IPS-NIHi11 (cell line): ENCODE measurements around the gene NT5DC4.
A peak's percentile ranks its signal among the peaks of the same experiment; 100 is the strongest.

Source experiments
- DNase-seq: peaks from one replicate; pipeline ENCODE4 v3.0.0; 2012; ENCODE audit warnings: mixed read lengths, low spot score

NT5DC4 gene

DNA sequence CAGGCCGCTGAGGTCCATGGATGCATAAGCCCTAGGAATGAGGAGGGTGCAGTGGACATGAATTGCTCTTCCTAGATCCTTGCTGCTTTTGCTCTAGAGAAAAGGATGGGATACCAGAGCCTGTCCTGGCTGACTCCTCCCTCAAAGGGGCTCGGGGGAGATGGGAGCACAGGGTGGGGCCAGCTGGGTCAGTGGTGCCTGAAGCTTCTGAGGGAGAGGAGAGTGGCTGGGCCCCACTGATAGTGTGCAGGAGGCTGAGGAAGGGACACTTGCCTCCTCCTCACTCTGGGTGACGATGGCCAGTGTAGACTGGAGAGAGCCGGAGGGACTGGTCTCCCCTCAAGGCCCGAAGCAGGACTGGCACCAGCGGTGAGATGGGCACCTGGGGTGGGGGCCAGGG, at the start of gene NT5DC4:
Gene NT5DC4, plus strand, starts transcription at position 236 of the 400 bp plus-strand sequence. Its CDS starts 60 bp downstream, at position 296.
- no peak for DNase-seq

- DNase-seq, result no peak
These were observed 49.0 kb upstream of the NT5DC4 start for GRCh38 chr2:112671801-112672200.

GRCh38 chr2:112673008-112673407, 47.8 kb upstream of the NT5DC4 start:
- no peak for DNase-seq

DNA sequence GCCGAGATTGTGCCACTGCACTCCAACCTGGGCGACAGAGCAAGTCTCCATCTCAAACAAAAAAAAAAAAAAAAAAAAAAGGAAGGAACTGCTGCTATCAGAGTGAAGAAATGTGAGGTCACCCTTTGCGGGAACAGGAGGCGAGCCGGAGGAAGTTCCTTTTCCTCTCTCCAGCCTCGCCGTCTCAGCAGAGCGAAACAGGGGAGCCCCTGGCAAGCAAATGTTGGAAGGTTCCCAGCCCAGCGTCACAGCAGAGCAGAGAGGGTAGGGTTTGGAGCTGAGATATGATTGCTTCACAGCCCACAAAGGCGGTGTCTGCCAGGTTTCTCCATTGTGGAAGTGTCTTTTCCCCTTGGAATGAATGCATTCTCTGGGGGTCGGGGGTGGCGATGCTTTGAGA, 46.6 kb upstream of the NT5DC4 start:
- no peak for DNase-seq

DNA sequence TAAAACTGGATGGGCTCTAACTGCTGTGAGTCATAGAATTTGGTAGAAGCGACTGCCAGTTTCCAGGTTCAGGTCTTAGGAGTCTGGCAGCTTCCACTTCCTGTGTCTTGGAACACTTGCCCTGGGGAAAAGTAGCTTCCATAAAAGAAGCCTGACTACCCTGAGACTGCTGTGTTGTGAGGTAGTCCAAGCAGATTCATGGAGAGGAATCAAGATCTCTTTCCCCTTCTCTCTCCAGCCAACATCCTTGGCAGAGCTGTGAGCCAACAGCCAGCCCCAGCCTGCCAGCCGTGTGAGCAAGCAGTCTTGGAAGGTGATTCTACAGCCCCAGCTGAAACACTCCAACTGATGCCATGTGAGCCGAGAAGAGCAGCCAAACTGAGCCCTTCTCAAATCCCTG, 41.3 kb upstream of the NT5DC4 start:
- no peak for DNase-seq

DNA sequence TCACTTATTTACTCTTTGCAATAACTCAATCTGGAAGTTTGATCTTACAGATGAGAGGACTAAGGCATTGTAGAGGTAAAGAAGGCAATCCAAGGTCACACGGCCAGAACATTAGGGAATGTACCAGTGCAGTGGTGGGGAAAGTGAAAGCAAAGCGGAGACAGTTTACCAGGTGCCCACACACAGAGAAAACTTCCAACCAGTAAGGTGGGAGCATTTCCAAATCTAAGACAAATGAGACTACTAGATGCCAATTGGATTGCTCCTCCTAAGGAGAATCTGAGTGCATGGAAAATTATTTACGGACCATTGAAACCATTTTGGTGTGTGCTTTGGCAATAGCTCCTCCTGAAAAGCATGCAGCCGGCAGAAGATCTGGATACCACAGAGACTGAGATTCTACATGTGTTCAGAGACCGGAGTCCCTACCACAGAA, 40.1 kb upstream of the NT5DC4 start:
- no peak for DNase-seq

DNA sequence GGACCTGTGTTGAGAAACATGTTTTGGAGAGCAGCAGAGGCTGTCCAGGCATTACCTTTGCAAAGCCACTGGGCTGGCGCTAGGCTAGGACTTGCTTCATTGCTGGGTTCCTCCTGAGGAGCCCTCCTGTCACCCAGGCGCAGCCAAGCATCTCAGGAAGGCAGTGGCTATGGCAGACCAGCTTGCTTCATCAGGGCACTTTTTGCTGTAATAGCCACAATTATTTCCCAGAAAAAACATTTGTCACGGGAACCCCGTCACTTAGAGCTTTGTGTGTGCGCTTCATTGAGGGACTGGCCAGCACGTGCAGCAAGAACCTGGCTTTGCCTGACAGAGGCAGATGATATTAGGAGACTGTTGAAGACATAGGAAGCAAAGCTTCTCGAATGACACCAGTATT, 38.7 kb upstream of the NT5DC4 start:
- no peak for DNase-seq

GRCh38 chr2:112683550-112684414, 37.0 kb upstream of the NT5DC4 start:
- peak; percentile 33 for DNase-seq

DNA sequence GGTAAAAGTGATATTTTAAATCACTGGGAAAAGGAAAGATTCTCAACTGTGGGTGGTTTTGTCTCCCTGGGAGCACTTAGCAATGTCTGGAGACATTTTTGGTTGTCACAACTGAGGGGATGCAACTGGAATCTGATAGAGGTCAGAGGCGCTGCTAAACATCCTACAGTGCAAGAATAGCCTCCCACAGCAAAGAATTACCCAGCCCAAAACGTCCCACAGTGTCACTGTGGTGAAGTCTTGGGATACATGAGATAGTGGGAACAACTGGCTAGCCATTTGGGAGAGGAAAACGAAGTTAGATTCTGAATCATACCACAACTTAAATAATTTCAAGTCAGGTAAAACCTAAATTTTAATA, 36.4 kb upstream of the NT5DC4 start:
- DNase-seq, result no peak

DNA sequence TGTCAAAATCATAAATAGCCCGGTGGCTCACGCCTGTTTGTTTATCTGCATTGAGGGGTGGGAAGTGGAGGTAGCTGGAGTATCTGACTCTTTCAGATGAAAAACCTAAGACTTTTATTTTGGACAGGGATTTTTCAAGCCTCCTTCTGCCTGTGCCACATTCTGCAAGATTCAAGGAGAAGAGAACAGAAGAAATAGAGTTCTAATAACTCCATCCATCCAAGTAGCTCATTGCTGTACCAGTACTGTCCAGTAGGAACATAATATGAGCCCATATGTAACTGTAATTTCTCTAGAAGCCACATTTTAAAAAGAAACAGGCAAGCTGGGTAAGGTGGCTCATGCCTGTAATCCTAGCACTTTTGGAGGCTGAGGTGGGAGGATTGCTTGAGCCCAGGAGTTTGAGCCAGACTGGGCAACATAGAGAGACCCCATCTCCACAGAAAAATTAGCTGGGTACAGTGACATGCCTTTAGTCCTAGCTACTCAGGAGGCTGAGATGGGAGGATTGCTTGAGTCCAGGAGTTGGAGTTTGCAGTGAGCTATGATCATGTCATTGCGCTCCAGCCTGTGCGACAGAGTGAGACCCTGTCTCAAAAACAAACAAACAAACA, 35.4 kb upstream of the NT5DC4 start:
- DNase-seq, result no peak

GRCh38 chr2:112686348-112687217, 34.2 kb upstream of the NT5DC4 start:
- DNase-seq, result no peak

DNA sequence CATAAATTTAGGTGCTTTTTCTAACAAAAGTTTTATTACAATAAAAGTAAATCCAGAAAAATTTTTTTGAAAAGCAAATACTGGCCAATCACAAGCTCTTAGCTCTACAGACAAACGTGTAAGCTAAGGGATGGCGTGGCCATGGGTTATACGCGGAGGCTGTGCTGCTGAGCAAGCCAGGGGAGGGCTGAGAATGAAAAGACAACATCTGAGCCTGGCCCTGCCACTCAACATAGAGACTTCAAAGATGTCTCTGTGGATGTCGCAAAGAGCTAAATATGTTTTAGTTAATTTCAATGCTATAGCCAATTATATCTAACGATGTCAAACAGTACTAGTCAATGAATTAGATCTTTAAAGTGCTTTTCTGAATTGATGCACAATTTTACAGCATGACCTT, 33.3 kb upstream of the NT5DC4 start:
- no peak for DNase-seq

DNA sequence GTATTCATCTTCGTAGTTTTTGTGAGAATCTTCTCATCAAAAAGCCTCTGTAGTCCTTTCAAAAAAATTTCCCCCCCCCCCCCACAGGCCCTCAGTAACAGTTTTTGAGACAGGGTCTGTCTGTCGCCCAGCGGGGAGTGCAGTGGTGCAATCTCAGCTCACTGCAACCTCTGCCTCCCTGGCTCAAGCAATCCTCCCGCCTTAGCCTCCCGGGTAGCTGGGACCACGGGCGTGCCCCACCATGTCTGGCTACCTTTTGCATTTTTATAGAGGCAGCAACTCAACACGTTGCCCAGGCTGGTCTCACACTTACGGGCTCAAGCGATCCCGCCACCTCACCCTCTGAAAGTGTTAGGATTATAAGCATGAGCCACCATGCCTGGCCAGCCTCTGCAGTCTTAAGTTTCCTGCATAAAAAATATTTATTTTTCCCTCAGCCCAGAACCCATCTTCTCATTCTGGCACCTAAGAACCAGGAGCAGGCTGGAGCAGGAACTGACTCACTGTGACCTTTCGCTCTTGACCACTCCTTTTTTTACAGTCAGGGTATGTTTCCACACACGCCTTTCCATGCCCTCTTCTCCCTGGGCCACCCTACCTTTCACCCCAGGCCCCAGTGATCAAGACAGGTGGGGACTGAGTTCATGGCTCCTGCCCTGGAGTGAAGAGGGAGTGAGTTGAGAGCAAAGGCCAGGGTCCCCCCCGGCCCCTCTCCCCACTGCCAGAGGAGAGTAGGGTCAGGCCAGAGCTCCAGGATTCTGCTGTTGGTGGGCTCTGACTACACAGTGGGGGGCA, 32.5 kb upstream of the NT5DC4 start:
- no peak for DNase-seq

- DNase-seq, result peak; percentile 62
These were observed 29.9 kb upstream of the NT5DC4 start for GRCh38 chr2:112690853-112691401.

GRCh38 chr2:112691881-112692281, 28.9 kb upstream of the NT5DC4 start:
- DNase-seq, result no peak

DNA sequence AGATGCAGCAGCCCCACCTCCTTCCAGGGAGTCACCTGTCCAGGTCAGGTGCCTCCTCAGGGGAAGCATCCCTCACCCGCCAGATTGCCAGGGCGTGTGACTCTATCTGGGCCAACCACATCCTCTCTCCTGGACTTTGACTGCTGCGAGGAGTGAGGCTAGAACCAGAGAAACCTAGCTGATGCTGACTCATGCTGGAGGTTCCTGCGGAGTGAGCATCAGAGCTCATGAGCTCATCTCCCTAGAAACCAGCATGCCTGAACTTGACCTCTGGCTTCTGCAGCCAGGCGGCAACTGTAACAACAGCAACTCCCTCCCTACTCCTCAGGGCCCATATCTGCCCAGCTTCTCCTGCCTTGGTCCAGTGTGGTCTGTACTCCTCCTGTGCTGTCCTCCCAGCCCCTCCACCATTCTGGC, 28.3 kb upstream of the NT5DC4 start:
- DNase-seq, result peak; percentile 48

GRCh38 chr2:112692918-112693317, 27.9 kb upstream of the NT5DC4 start:
- DNase-seq, result no peak

DNA sequence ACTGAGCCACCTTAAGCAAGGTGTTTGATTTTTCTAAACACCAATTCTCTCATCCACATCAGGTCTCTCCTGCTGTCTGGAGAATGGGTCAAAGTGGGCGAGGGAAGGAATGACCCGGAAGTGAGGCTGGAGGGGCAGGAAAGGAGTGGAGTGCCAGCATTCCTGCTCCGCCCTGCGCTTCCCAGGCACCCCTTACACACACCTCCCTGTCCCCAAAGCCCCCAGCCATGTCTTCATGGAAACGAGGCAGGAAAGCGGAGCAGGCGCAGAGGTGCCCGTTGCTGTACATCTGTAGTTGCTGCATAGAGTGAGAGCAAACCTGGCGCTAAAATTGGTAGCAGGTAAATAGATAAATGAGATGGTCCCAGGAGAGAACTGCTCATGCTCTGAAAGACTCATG, 27.2 kb upstream of the NT5DC4 start:
- DNase-seq, result no peak

GRCh38 chr2:112694182-112694581, 26.6 kb upstream of the NT5DC4 start:
- DNase-seq, result no peak

GRCh38 chr2:112698834-112699515, 21.8 kb upstream of the NT5DC4 start:
- no peak for DNase-seq
